Heart left ventricle (tissue), 16 donors: ENCODE results near the gene MED12L. TPM values are rescaled to one million over a fixed set of nuclear protein-coding genes. Genes with fewer than 3 reads are reported as not detected.
"Not testable (repeated sequence)": the region's sequence is repeated elsewhere in the genome, so short reads cannot be mapped to it uniquely, and the experiment has no call there.

Experiments used
- ATAC-seq, 4 donors: fragments of 200-7000 bp; cut with Tn5 transposase; one replicate each; pipeline ENCODE4 v1.9.1; 2020 to 2022; ENCODE audit warnings: moderate library complexity in 4 of 4, mild to moderate bottlenecking in 3 of 4, moderate number of reproducible peaks in 1 of 4
- DNase-seq, 5 donors: peaks; one replicate each; pipeline ENCODE4 v3.0.0-alpha.2; 2020
- H3K27ac ChIP-seq, 12 donors: fragments of 200-600 bp; sonication (generic) in 4 of 12; one replicate each; pipeline versions ENCODE4 v1.5.0 to v1.8.0; 2016 to 2022; ENCODE audit warnings: mild to moderate bottlenecking in 2 of 12
- H3K27me3 ChIP-seq, 9 donors: fragments of 200-600 bp; sonication (generic) in 2 of 9; one replicate each; pipeline versions ENCODE4 v1.5.1 to v1.8.0; 2016 to 2022; ENCODE audit warnings: mild to moderate bottlenecking in 3 of 9
- H3K36me3 ChIP-seq, 9 donors: fragments of 200-600 bp; sonication (generic) in 2 of 9; one replicate each; pipeline versions ENCODE4 v1.5.0 to v1.8.0; 2018 to 2022; ENCODE audit warnings: mild to moderate bottlenecking in 2 of 9
- H3K4me1 ChIP-seq, 12 donors: fragments of 200-600 bp; sonication (generic) in 4 of 12; one replicate each; pipeline versions ENCODE4 v1.5.0 to v1.8.0; 2016 to 2022; ENCODE audit warnings: mild to moderate bottlenecking in 3 of 12
- H3K4me3 ChIP-seq, 12 donors: fragments of 200-600 bp; sonication (generic) in 4 of 12; one replicate each; pipeline versions ENCODE4 v1.5.0 to v1.8.0; 2017 to 2022; ENCODE audit warnings: mild to moderate bottlenecking in 9 of 12, moderate library complexity in 4 of 12
- H3K9me3 ChIP-seq, 12 donors: fragments of 200-600 bp; sonication (generic) in 4 of 12; one replicate each; pipeline versions ENCODE4 v1.5.0 to v1.8.0; 2016 to 2022; ENCODE audit warnings: mild to moderate bottlenecking in 1 of 12
- POLR2A ChIP-seq, 2 donors: fragments of 450-650 bp; IDR thresholded peaks; one replicate each; pipeline ENCODE4 v1.6.1; 2017; ENCODE audit warnings: antibody characterized with exemption in 2 of 2, mild to moderate bottlenecking in 2 of 2, moderate library complexity in 2 of 2
- WGBS, 4 donors: extraction: QIAGEN DNeasy Blood & Tissue Kit in 2 of 4; methylation state at CpG; one replicate each; pipeline versions ENCODE4 v1.1.5 to v1.1.7; 2013 to 2018; 5-methylcytosine and 5-hydroxymethylcytosine counted together
- intact Hi-C, 10 donors: fragments of 100-400 bp; cut with DNase I; formaldehyde crosslinking; loops; one replicate each; pipeline versions ENCODE4 v1.11.1 to v1.14.2; 2022
- polyA plus RNA-seq, 2 donors: library from polyadenylated mRNA; stranded (reverse); fragments of 200-250 nt; gene quantifications; one replicate each; pipeline ENCODE4 v1.2.3, GENCODE V29; 2013
- total RNA-seq, 9 donors: library from RNA; depleted of rRNA in 2 of 9; stranded (reverse); fragments of >200 nt in 2 of 9; fragmentation: NEBNext Ultra II Directional in 3 of 9; extraction: Animal tissue kit (Norgen Biotek cat#: 25700) in 3 of 9; gene quantifications; one replicate each; pipeline versions ENCODE4 v1.1.0 to v1.2.4, GENCODE V29; 2016 to 2023
- TF ChIP-seq, protein P1 (sequence below), 12 donors: fragments of 200-600 bp; sonication (generic) in 4 of 12; IDR thresholded peaks; one replicate each; pipeline versions ENCODE4 v1.5.0 to v1.8.0; 2018 to 2022; ENCODE audit warnings: antibody characterized with exemption in 12 of 12, mild to moderate bottlenecking in 5 of 12
- donor health status: ischemic (EF 13 %, LVEDD 7.1; RV severe dilation, severe dysfunction).
- donor health status: healthy with polysubstance abuse.
- donor health status: DM: no; HTN: yes; CAD: no.
- donor health status: DM: no; HTN: no; CAD: no.
- donor health status: ischemic (EF 25% LVEDD 6.9; RV normal size, moderate dysfunction).
- donor health status: ischemic (EF 25% LVEDD 5.7; RV mildly dilated, moderate dysfunction).
- donor health status: healthy.
- donor health status: DM: yes; HTN: yes; CAD: no.
- donor health status: ischemic (EF 35%, LVEDD 5.7; RV mildly dilated, moderate dysfunction).
- donor health status: nonischemic (EF 11% LVEDD 7.7; RV severe dilation, severe dysfunction).
- donor health status: DM: yes; HTN: yes; CAD: no.
- donor health status: PGD.
- donor health status: ischemic (EF 29% LVEDD 5.4; RV normal size, mild dysfunction).
- donor health status: nonischemic (EF 23%, LVEDD 6.1; RV moderate dilation, normal function).

The MED12L gene
- total and polyA plus RNA-seq, 11 donors, result 0.06 to 2.1 (median 0.39) TPM

DNA sequence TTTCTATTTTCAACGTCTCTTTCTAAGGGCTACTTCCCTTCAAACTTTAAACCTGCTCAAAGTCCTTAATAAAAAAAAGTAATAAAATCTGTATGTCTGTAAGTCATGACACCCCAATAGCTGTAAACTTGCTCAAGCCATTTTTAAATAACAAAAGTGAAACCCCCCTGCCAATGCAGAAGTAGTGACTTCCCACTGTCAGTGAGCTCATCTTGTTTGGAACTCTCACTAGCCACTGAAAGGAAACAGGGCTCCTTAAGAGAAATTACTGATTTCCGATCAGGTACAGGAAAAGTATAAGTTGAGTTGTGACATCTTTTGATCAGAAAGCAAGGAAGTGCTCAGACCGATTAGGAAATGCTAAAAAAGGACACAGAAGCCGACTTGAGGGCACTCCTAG is 145.2 kb downstream of the MED12L start:
- Histone ChIP-seq H3K27ac (peak overlapping the region in 8 of 12 donors; percentile 3 to 50 (median 24)), H3K9me3 (no peaks in the 10 kb centered on the region), H3K36me3 (no peaks in the 10 kb centered on the region), H3K27me3 (no peaks in the 10 kb centered on the region), H3K4me1 (peaks cover 0 to 46% (median 14%) of the 10 kb centered on the region in 12 donors), H3K4me3 (peak overlapping the region in 2 of 12 donors; percentile 2 to 10)
- 44 to 57% (median 48%) methylated on average over 4 of the region's 4 CpGs for WGBS, 4 donors
- ATAC-seq (no peak), DNase-seq (no peak)
- TF ChIP-seq, protein P1, sequence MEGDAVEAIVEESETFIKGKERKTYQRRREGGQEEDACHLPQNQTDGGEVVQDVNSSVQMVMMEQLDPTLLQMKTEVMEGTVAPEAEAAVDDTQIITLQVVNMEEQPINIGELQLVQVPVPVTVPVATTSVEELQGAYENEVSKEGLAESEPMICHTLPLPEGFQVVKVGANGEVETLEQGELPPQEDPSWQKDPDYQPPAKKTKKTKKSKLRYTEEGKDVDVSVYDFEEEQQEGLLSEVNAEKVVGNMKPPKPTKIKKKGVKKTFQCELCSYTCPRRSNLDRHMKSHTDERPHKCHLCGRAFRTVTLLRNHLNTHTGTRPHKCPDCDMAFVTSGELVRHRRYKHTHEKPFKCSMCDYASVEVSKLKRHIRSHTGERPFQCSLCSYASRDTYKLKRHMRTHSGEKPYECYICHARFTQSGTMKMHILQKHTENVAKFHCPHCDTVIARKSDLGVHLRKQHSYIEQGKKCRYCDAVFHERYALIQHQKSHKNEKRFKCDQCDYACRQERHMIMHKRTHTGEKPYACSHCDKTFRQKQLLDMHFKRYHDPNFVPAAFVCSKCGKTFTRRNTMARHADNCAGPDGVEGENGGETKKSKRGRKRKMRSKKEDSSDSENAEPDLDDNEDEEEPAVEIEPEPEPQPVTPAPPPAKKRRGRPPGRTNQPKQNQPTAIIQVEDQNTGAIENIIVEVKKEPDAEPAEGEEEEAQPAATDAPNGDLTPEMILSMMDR (IDR thresholded peaks at IDR 0.05), result no peak
- no peak for TF ChIP-seq POLR2A (IDR thresholded peaks at IDR 0.05)
- intact Hi-C loops, result no loop called here

DNA sequence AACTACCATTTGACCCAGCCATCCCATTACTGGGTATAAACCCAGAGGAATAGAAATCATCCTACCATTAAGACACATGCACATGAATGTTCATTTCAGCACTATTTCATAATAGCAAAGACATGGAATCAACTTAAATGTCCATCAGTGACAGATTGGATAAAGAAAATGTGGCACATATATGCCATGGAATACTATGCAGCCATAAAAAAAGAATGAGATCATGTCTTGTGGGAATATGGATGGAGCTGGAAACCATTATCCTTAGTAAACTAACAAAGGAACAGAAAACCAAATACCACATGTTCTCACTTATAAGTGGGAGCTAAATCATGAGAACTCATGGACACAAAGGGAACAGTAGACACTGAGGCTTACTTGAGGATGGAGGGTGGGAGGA is 146.9 kb downstream of the MED12L start:
- peaks cover 0 to 42% (median 13%) of the 10 kb centered on the region in 12 donors for H3K4me1 ChIP-seq

DNA sequence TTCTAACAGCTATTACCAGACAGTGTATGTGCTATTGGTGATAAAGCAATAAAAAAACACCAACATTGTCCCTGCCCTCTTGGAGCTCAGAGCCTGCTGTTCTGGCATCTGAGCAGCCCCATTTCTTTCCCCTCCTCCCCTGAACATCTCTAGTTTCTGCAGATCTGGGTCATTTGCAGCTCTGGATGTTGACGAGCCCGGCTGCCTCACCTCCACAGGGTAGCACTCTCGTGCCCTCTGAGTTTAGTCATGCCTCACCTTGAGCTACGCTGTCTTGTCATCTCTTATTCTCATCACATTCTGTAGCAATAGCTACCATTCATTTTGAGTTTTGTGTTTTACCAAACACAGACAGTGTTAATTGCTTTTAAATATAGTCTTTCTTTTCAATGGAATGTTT is 147.5 kb downstream of the MED12L start:
- Histone ChIP-seq H3K4me3 (no peak overlapping the region), H3K27ac (peak overlapping the region in 1 of 12 donors; percentile 16), H3K36me3 (no peaks in the 10 kb centered on the region), H3K27me3 (no peaks in the 10 kb centered on the region), H3K4me1 (peaks cover 0 to 36% (median 9%) of the 10 kb centered on the region in 12 donors), H3K9me3 (no peaks in the 10 kb centered on the region)
- DNase-seq (no peak), ATAC-seq (no peak)
- 87 to 93% (median 90%) methylated on average over 4 of the region's 4 CpGs for WGBS, 4 donors
- no peak for TF ChIP-seq POLR2A (IDR thresholded peaks at IDR 0.05)
- TF ChIP-seq, protein P1 (IDR thresholded peaks at IDR 0.05), result no peak
- intact Hi-C loops, result no loop called here

More for the DNA sequence above, 146.9 kb downstream of the MED12L start:
- DNase-seq, ATAC-seq, H3K27me3 ChIP-seq, H3K27ac ChIP-seq, H3K9me3 ChIP-seq, intact Hi-C loops, H3K36me3 ChIP-seq, H3K4me3 ChIP-seq: not testable (repeated sequence)

- Histone ChIP-seq H3K27ac (peak overlapping the region in 1 of 12 donors; percentile 49), H3K27me3 (no peaks in the 10 kb centered on the region), H3K4me1 (peaks cover 0 to 25% (median 1%) of the 10 kb centered on the region in 12 donors), H3K9me3 (no peaks in the 10 kb centered on the region), H3K4me3 (no peak overlapping the region), H3K36me3 (no peaks in the 10 kb centered on the region)
- WGBS, 4 donors, result 87 to 93% (median 90%) methylated on average over 6 of the region's 6 CpGs
- ATAC-seq, result no peak
- intact Hi-C loops, result no loop called here
- no peak for DNase-seq
- TF ChIP-seq, protein P1 (IDR thresholded peaks at IDR 0.05), result no peak
- TF ChIP-seq POLR2A (IDR thresholded peaks at IDR 0.05), result no peak
Measured at GRCh38 chr3:151234825-151235224, 149.4 kb downstream of the MED12L start.

DNA sequence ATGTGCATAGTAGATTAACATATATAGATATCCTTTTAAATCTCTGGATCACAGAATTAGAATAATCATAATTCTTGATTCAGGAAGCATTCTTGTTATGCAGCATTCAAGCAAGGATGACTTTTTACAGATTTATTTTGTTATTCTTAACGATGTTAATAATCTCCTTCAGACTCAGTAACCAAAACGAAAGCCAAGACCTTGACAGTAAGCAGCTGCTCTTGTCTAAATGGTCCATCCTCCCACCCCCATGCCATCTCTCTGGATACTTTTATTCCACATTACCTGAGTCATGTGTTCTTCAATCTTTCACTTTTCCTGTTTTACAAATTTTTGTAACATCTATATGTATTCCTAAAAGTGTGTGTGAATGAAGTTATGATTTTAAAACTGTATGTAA is 150.9 kb downstream of the MED12L start:
- Histone ChIP-seq H3K27me3 (no peaks in the 10 kb centered on the region), H3K27ac (peak overlapping the region in 1 of 12 donors; percentile 49), H3K36me3 (no peaks in the 10 kb centered on the region), H3K4me1 (peaks cover 0 to 11% (median 0%) of the 10 kb centered on the region in 12 donors), H3K9me3 (no peaks in the 10 kb centered on the region), H3K4me3 (no peak overlapping the region)
- 51 to 70% (median 59%) methylated on average over 2 of the region's 2 CpGs for WGBS, 4 donors
- intact Hi-C loops, result no loop called here
- no peak for ATAC-seq
- no peak for DNase-seq
- no peak for TF ChIP-seq POLR2A (IDR thresholded peaks at IDR 0.05)
- TF ChIP-seq, protein P1 (IDR thresholded peaks at IDR 0.05), result no peak
